Stimulated activated CD4-positive, alpha-beta T cell treated with anti-CD3 and anti-CD28 coated beads, Interleukin-2, amount 100 ng/mL, for 48 hours (primary cell): ENCODE data around the gene ACLY.
"Not testable (repeated sequence)": the region's sequence is repeated elsewhere in the genome, so short reads cannot be mapped to it uniquely, and the experiment has no call there.

Experiments
- DNase-seq, 2 donors: peaks; one replicate each; pipeline ENCODE4 v3.0.0-alpha.2; 2020

Gene ACLY

DNA sequence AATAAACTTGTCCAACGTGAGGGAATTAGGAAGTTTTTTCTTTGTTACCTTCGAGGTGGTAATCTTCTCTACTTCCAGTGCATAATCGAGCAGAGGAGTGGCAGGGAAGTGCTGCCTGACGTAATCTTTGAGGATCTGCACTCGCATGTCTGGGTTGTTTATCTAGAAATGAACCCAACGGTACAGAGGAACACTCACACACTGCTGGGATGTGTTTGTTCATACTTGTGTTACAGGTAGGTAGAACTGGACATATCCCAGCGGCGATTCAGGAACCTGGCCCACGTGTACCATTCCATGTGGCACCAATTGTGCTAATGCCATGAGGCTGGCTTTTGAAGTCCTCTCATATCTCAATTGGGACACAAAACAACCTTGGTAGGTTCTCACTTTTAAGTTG, 49.3 kb downstream of the ACLY start:
- no peak for DNase-seq

DNA sequence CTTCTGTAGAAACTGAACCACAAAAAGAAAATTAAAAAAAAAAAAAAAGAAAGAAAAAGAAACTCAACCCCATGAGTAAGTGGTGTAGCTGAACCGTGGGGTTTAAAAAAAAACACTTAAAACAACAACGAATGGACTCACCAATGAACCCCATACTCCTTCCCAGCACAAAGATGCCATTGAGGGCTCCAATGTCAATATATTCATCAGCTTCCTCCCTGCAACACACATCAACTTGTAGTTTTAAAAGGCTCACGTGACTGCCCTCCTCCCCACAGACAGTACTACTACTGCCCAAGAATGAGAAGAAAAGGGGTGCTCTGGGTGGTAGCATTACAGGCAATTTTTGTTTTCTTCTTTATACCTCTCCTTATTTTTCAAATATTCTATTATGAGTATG, 50.2 kb downstream of the ACLY start:
- DNase-seq = no peak

DNA sequence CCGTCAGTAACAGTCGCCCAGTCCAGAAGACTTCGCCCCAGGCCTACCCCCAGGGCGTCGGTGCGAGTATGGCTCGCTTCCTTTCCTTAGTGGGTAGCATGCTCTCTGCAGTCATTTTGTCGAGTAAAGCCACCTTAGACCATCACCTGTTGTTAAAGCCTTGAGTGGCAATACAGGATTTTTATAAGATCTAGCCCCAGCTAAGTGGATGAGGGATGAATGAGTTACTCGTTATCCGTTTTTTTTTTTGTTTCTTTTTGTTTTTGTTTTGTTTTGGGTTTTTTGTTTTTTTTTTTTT, 53.2 kb downstream of the ACLY start:
- no peak for DNase-seq

DNA sequence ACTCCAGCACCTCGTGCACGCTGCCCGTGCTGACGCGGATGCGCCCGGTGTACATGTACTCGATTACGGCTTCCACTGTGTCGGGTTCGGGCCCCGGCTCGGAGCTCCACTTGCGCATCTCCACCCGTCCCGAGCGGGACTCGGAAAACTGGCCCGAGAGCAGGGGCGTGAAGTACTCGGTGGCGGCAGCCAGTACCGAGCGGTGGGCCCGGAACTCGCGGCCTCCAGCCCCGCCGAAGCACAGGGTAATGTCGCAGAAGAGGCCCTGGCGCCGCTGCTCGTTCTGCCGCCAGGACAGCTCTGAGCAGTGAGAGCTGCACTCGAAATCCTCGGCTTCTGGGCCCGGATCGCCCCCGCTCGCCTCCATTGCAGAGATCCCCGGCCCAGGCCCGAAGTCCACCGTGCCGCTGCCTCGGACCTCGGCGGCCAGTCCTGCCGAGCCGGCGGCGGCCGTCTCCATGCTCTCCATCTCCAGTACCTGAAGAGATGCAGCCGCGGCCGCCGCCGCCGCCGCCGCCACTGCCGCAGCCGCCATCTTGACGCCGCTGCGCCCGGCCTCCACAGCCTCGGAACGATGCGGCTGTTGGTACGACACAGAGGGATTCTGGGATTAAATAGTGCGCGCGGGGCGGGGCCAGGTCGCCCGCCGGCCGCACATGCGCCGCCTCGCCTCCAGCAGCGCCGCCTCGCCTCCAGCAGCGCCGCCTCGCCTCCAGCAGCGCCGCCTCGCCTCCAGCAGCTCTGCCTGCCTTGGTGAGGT, 53.7 kb downstream of the ACLY start, which contains the start of gene KLHL11:
KLHL11 (minus strand) TSS at position 588 of the 760 bp plus-strand sequence; CDS start at position 535, 53 bp downstream.
- peak; percentile 78 to 85 for DNase-seq

DNA sequence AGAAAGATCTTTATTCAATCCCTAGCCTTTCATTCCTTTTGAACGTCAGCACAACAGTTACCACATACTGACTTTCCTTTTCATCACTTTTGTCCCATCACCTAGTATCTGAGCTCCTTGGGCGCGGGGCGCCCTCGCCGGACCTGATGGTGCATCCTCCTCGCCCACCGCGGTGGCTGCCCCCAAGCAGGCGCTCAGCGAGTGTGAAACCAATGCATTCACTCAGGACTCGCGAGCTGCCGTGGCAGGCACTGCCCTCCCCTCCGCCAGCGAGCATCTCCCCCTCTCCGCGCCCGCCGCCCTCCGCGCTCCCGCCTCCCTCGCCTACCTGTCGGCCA, 54.3 kb downstream of the ACLY start:
- DNase-seq = no peak

DNA sequence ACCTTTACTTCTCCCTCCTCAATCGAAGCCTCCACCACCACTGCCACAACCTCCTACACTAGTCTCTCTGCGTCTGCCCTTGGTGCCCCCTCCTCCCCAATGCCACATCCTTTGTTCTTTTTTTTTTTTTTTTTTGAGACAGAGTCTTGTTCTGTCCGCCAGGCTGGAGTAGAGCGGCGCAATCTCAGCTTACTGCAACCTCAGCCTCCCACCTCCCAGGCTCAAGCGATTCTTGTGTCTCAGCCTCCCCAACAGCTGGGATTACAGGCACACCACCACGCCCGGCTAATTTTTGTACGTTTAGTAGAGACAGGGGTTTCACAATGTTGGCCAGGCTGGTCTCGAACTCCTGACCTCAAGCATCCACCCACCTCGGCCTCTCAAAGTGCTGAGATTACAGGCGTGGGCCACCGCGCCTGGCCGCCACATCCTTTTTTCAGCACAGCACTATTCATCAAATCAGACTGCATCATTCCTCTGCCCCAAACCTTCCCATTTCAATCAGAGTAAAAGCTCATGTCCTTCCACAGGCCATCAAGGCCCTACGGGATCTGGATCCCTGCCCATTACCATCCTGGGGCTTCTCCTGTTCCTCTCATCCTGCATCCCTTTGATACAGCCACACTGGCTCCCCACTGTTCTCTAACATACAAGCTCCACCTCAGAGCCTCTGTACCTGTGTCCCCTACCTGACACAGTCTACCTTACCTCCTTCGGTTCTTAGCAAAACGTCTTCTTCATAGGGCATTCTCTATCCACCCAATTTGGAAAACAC, 55.5 kb downstream of the ACLY start:
- peak in 1 of 2 donors; percentile 33 for DNase-seq

DNA sequence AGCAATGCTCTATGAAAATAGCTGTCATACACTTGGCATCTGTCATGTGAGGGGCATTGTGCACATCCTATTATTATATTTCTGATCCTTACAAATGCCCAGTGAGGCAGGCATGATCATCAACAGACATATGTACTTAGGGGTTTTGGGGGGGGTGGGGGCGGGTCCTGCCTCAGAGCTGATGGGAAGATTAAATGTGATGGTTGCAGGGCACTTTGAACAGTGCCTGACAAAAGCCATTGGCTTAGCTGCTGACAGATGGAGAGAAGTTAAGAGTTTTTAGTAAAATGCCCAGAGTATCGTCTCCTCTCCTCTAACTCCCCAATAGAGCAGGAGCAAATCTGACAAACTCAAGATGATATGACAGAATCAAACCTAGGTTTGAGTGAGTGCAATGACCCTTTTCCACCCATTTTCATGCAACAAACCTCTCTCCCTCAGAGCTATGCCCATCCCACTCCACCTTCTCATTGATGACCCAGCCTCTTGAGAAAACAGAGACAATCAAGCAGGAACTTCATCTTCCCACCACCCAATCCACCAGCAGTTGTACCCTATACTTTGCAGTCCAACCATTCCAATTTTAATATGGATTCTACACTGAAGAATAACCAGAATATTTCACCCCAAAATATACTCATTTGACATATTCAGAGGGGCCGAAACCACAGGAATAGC, 58.4 kb downstream of the ACLY start:
- no peak for DNase-seq

DNA sequence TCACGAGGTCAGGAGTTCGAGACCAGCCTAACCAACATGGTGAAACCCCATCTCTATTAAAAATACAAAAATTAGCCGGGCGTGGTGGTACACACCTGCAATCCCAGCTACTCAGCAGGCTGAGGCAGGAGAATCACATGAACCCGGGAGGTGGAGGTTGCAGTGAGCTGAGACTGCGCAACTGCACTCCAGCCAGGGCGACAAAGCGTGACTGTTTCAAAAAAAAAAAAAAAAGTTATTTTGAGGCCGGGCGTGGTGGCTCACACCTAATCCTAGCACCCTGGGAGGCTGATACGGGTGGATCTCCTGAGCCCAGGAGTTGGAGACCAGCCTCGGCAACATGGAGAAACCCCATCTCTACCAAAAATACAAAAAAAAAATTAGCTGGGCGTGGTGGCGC, 67.4 kb downstream of the ACLY start:
- DNase-seq = not testable (repeated sequence)

DNA sequence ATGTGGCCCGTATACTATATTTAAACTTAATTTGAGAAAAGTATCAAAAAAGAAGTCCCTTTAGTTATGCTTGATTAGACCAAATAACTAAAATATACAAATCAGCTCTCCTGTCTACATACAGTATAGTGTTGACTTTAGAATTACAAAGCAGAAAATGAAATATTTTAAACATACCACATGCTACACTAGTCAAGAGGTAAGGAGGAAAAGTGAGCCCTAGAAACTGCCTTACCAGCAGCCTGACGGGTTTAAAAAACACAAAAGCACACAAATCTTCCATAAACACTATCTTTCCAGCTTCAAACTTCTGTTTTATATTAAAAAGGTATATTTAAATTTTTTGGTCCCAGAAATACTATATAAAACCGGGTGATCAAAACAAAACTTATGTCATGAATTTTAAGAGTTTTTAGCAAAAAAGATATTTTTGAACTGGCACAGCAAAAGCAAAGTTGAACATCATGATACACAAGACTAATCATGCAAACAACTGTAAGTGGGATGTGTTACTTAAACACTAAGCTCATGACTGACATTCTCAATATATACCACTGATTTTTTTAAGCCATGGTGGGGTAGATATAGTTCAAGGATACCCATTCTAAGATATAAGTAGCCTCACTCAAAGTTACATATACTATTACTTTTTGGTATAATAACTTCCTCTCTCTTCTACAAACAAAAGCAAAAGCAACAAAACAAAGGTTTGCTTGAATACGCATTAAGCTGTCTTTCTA, 69.3 kb downstream of the ACLY start:
- no peak for DNase-seq

DNA sequence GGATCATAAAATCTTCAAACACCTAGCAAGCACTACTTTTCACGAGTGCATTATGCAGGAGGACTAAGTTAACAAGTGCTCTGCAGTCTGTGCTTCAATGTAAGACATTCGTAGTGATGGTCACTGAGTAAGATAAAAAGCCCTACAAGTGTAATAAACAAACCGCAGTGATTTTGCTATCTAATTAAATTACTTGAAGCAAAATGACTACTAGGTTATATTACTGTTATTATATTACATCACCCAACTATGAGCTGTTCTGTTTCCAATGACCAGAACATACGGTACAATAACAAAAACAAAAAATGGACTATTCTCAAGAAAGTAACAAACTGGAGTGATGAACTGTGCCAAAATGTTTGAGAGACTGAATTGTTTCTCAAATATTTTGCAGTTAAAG, 70.0 kb downstream of the ACLY start:
- DNase-seq = no peak

DNA sequence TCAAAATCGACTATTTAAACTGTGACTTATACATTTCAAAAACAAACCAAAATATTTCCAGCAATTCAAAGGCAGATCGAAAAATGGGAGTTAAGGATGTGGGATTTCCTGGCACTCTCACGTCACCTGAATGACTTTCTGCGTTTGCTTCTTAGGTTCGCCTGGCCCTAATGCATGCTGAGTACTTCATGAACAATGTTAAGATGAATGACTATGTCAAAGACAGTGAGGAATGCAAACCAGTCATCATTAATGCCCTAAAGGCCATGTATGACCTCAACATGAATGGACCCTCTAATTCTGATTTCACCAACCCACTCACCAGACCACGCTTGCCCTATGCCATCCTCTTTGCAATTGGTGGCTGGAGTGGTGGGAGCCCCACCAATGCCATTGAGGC, 73.8 kb downstream of the ACLY start:
- no peak for DNase-seq

DNA sequence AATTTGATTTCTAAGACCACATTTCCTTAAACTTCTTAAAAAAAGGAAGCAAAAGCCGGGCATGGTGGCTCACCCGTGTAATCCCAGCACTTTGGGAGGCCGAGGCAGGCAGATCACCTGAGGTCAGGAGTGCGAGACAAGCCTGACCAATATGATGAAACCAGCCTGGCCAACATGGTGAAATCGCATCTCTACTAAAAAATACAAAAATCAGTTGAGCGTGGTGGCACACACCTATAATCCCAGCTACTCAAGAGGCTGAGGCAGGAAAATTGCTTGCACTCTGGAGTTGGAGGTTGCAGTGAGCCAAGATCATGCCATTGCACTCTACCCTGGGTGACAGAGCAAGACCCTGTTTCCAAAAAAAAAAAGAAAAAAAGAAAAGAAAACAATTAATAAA, 78.0 kb downstream of the ACLY start:
- DNase-seq = not testable (repeated sequence)

DNA sequence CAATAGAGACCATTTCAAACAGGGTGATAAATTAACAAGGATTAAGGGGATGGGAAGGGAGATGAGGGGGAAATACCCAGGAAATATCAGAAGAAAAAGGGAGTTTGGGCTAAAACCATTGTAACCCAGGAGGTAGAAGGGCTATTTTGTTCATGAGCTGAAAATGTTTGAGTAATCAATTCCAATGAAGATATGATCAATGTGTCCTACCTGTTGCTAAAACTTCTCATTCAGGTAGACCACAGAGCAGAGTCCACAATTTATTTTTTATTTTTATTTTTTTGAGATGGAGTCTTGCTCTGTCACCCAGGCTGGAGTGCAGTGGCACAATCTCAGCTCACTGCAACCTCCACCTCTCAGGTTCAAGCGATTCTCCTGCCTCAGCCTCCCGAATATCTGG, 79.3 kb downstream of the ACLY start:
- DNase-seq = not testable (repeated sequence)

DNA sequence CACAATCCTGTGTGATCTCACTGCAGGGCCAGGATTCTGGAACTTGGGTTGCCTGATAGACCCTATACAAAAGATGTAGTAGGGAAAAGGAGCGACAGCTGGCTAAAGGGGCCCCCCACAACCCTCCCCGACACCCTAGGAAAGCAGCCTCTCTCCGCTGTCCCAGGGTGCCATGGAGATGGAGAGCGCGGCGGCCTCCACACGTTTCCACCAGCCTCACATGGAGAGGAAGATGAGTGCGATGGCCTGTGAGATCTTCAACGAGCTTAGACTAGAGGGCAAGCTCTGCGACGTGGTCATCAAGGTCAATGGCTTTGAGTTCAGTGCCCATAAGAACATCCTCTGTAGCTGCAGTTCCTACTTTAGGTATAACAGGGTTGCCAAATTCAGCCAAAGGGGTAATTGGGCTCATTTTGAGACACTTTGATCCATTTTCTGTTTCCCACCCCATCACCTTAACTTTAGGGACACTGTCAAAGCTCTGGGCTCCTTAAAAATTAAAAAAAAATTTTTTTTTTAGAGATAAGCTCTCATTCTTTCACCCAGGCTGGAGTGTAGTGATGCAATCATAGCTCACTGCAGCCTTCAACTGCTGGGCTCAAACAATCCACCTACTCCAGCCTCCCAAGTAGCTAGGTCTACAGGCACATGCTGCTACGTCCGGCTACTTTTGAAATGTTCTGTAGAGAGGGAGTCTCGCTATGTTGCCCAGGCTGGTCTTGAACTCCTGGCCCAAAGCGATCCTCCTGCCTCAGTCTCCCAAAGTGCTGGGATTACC, 80.8 kb downstream of the ACLY start, which contains the start of gene KLHL10:
KLHL10 (plus strand) TSS at position 65 of the 778 bp plus-strand sequence; CDS start at position 173, 108 bp downstream.
- no peak for DNase-seq

DNA sequence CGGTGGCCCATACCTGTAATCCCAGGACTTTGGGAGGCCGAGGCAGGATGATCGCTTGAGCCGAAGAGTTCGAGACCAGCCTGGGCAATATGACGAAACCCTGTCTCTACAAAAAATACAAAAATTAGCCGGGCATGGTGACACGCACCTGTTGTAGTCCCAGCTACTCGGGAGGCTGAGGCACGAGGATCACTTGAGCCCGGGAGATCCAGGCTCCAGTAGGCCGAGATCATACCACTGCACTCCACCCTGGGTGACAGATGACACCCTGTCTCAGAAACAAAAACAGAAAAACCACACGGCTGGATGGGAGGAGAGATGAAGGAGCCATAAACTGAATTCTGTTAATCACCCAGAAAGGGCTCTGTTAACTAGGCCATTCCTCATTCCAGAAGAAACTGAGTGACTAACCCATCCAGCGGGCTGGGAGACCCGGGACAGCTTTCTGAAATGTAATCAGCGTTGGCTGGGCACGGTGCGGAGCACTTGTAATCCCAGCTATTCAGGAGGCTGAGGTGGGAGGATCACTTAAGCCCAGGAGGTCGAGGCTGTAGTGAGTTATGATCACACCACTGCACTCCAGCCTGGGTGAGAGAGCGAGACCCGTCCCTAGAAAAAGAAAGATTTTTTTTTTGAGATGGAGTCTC, 82.1 kb downstream of the ACLY start:
- DNase-seq = no peak

DNA sequence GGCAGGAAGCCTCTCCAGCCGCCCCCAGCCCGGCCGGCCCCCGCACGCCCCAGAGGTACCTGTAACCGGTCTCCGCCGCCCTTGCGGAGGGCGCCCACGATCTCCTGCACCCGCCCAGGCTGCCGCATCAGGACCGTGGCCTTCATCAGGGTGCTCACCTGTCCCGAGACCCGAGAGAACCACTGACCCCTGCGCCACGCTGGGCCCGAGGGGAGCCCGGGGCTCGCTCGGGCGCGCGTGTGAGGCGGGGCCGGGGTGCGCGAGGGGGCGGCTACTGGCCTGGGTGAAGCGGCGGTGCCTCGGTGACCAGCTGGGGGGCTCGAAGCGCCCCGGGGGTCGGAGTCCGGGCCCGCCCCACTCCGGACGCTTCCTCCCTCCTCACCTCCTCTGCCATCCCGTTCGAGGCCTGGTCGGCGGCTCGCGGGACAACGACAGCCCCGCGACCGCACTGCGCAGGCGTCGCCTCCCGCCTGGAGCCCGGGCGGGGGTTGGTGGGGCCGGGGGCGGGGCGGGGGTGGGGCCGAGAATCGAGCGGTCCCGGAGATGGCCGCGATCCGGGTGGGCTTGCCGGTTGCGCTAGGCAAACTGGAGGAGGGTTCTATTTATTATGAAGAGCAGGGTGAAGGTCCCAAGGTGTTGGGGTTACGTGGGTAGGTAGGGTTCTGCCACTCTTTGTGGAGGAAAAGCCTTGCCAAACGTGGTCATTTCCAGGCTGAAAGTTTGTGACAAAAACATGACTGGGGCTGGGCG, 82.8 kb downstream of the ACLY start, which contains the start of gene NT5C3B:
NT5C3B (minus strand) TSS at position 433 of the 750 bp plus-strand sequence; CDS start at position 394, 39 bp downstream.
- peak; percentile 33 to 44 for DNase-seq

DNA sequence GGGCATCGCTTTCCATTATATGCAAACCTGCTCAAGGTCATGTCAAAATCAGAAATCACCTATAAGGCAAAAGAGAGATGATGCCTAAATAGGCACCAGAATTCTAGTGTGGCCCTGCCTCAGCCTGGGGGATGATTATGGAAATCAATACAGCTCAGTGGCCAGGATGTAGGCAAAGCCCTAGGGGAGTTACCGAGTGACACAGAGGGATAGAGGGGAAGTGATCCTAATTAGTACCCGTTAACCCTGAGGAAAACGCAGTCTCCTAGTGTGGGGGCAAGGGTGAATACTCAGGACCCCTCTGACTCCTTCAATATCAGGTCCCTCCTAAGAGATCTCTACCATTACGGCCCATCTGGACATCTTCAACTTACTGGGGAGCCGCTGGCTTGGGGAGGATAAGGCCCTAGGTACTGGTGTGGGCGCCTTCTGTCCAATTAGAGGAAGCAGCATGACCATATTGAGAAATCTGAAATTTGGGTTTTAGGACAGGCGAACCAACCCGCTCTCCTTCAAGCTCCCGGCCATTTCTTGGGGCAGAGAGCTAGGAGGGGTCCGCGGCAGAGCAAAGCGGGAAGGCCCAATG, 83.4 kb downstream of the ACLY start:
- no peak for DNase-seq

DNA sequence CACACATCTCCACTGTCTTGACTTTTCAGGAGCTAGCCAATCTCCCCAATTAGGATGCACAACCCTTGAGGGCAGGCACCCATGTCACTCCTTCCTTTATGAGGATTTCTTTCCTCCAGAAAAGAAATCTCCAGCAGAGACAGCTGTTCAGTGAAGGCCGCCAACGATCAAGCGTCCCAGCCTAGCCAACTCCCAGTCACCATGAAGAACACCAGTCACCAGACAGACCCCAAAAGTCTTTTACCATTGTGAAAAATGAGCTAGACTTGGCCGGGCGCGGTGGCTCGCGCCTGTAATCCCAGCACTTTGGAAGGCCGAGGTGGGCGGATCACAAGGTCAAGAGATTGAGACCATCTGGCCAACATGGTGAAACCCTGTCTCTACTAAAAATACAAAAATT, 88.8 kb downstream of the ACLY start:
- not testable (repeated sequence) for DNase-seq

DNA sequence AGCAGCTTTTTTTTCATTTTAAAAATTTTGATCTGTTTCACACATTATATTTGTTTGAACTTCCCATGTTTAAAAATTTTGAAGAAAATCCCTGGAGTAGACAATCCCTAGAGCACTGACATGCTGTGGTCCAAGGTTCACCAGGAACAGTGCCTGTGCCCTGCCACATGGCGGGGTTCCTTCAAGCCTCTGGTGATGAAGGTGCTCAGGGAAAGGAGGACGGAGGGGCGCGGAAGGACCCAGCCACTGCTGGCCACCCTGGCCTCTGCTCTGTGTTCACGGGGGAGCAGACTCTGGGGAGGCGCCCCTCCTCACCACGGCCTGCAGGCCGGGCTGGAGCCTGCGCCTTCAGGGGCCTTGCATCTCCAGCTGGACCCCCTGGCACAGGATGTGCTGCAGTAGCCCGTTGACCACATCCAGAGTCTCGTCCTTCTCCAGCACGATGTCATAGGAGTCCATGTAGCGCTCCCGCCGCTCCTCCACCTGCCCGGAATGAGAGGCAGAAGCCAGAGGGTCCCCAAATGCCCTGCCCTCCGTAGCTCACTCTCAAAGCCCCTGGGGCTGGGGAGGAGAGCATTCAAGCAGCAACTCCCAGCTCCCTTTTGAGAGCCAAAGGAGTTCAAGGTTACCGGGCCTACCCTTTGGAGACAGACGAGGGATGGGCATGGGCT, 93.4 kb downstream of the ACLY start:
- no peak for DNase-seq

DNA sequence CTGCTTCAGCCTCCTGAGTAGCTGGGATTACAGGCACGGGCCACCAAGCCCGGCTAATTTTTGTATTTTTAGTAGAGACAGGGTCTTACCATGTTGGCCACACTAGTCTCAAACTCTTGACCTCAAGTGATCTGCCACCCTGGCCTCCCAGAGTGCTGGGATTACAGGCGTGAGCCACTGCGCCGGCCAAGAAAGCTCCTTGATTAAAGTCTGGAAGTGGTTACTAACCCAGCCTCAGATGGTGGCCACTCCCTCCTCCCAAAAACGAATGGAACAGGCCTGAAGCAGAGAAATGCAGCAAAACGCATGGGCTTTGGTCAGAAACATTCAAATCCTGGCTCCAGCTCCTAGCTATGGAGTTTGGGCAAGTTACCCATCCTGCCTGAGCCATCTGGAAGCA, 94.7 kb downstream of the ACLY start:
- DNase-seq = no peak
